Muscle of leg (tissue), 11 donors: Measurements from ENCODE around the gene ZNF14. TPM values are rescaled to one million over a fixed set of nuclear protein-coding genes. Genes with fewer than 3 reads are reported as not detected.

Experiments used
- DNase-seq: peaks from one replicate; pipeline ENCODE4 v3.0.0; 2013
- H3K27ac ChIP-seq: one replicate; pipeline ENCODE4 v1.5.1; 2013; ENCODE audit warnings: mild to moderate bottlenecking, low read length, control low read depth
- H3K27me3 ChIP-seq: one replicate; pipeline ENCODE4 v1.6.1; 2013; ENCODE audit warnings: low read length; ENCODE audit not compliant: control insufficient read depth, insufficient read depth
- H3K36me3 ChIP-seq: one replicate; pipeline ENCODE4 v1.6.1; 2013; ENCODE audit warnings: low read length; ENCODE audit not compliant: control insufficient read depth, insufficient read depth
- H3K4me1 ChIP-seq: one replicate; pipeline ENCODE4 v1.6.1; 2013; ENCODE audit warnings: low read length; ENCODE audit not compliant: control insufficient read depth, insufficient read depth
- H3K4me3 ChIP-seq: one replicate; pipeline ENCODE4 v1.5.1; 2013; ENCODE audit warnings: low read length, control low read depth
- H3K9me3 ChIP-seq: replicated peaks from 2 replicates; pipeline ENCODE4 v1.6.1; 2013; ENCODE audit warnings: low read depth, low read length; ENCODE audit not compliant: control insufficient read depth
- WGBS: methylation state at CpG from one replicate; pipeline ENCODE4 v1.1.5; 2013; ENCODE audit warnings: missing lambda C conversion rate; ENCODE audit not compliant: insufficient coverage; 5-methylcytosine and 5-hydroxymethylcytosine counted together
- polyA plus RNA-seq, 8 donors: library from polyadenylated mRNA; unstranded; fragments of 120-200 nt; gene quantifications; one replicate each; pipeline versions ENCODE4 v1.2.1 to v1.2.3, GENCODE V29; 2013; ENCODE audit warnings: inconsistent platforms in 1 of 8, low replicate concordance in 1 of 8; ENCODE audit not compliant: insufficient read length in 8 of 8, insufficient read depth in 1 of 8
- total RNA-seq: library from RNA; stranded (reverse); fragments of 120-200 nt; gene quantifications from one replicate; pipeline ENCODE4 v1.2.4, GENCODE V29; 2013

The ZNF14 gene
- total and polyA plus RNA-seq, 9 donors = 3.6 to 9.1 (median 5.0) TPM

DNA sequence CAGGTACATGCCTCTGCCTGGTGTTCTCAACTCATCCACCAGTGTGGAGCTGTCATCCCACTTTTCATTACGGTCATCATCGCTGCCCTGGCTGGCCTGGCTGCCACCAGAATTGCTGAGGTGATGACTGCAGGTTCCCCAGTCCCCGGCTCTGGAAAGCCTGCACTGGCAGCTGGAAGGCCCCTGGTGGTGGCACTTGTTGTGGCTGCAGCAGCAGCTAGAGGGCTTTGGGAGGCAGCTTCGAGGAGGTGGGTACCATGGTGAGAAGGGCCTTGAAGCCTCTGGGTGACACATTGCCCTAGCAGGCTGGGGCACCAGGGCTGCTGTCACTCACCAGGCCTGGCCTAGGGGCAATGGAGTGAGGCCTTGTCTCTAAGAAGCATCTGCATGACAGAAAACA lies 25.3 kb upstream of the ZNF14 start:
- Histone ChIP-seq H3K27ac (no peak overlapping the region), H3K4me1 (no peaks in the 10 kb centered on the region), H3K36me3 (no peaks in the 10 kb centered on the region), H3K27me3 (no peaks in the 10 kb centered on the region), H3K4me3 (no peak overlapping the region), H3K9me3 (no peaks in the 10 kb centered on the region)
- WGBS = 87% methylated on average over 4 of the region's 4 CpGs
- DNase-seq = no peak

DNA sequence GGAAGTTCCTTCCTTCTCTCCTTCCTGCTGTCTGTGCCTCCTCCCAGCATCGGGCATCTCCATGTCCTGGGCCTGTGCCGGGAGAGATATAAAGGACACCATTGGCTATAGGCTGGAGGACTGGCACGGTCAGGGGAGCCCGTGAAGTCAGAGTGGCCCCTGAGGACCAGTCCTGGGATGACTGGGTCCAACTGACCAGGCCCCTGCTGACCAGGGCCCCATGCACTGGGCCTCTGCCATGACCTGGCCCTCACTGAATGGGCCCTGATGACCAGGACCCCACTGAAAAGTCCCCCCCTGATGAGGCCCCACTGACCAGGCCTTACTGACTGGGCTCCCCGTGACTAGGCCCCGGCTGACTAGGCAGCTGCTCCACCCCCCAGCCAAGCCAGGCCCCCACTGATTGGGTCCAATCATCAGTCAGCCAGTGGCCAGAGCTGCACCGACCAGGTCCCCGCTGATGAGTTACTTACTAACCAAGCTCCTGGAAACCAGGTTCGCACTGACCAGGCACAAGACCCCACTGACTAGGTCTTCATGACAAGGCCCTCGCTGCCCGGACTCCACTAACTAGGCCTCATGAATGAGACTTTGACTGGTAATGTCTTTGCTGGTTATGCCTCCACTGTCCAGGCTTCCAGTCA lies 20.0 kb upstream of the ZNF14 start:
- no peak for DNase-seq
- no peaks in the 10 kb centered on the region for H3K36me3 ChIP-seq

DNA sequence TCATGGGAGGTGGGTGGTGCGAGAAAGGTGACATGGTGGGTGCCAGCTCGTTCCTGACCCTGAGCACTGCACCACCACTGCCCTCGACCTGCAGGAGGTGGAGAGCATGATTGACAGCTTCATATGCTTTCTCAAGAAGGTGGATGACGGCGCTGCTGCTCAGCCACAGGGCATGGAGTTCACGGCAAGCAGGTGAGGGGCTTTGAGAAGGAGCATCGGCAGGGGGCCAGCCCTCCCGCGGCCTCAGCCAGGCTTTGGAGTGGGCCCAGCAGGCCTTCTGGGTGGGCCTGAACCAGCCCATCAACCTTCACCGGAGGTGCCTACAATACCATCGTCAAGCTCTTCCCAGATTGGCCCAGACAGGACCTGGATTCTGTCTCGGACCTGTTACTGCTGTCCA lies 18.9 kb upstream of the ZNF14 start:
- Histone ChIP-seq H3K4me1 (no peaks in the 10 kb centered on the region), H3K36me3 (no peaks in the 10 kb centered on the region), H3K9me3 (no peaks in the 10 kb centered on the region), H3K27ac (no peak overlapping the region), H3K4me3 (no peak overlapping the region), H3K27me3 (no peaks in the 10 kb centered on the region)
- 87% methylated on average over 11 of the region's 12 CpGs for WGBS
- no peak for DNase-seq

More for the DNA sequence above, 20.0 kb upstream of the ZNF14 start:
- H3K27ac ChIP-seq = no peak overlapping the region
- no peaks in the 10 kb centered on the region for H3K9me3 ChIP-seq
- 83% methylated on average over 11 of the region's 11 CpGs for WGBS
- H3K4me3 ChIP-seq = no peak overlapping the region
- H3K27me3 ChIP-seq = no peaks in the 10 kb centered on the region
- H3K4me1 ChIP-seq = no peaks in the 10 kb centered on the region

- H3K9me3 ChIP-seq = no peaks in the 10 kb centered on the region
- H3K36me3 ChIP-seq = no peaks in the 10 kb centered on the region
- no peaks in the 10 kb centered on the region for H3K4me1 ChIP-seq
- no peak for DNase-seq
- H3K27me3 ChIP-seq = no peaks in the 10 kb centered on the region
- no peak overlapping the region for H3K27ac ChIP-seq
- 84% methylated on average over 40 of the region's 40 CpGs for WGBS
- no peak overlapping the region for H3K4me3 ChIP-seq
These were observed 18.2 kb upstream of the ZNF14 start for GRCh38 chr19:19750842-19751790.

GRCh38 chr19:19749908-19750841 lies 17.3 kb upstream of the ZNF14 start:
- Histone ChIP-seq H3K36me3 (no peaks in the 10 kb centered on the region), H3K9me3 (no peaks in the 10 kb centered on the region), H3K4me1 (no peaks in the 10 kb centered on the region), H3K4me3 (no peak overlapping the region), H3K27me3 (no peaks in the 10 kb centered on the region), H3K27ac (no peak overlapping the region)
- DNase-seq = no peak
- 86% methylated on average over 17 of the region's 17 CpGs for WGBS

GRCh38 chr19:19749117-19749907 lies 16.4 kb upstream of the ZNF14 start:
- no peaks in the 10 kb centered on the region for H3K36me3 ChIP-seq
- WGBS = 71% methylated on average over 9 of the region's 13 CpGs
- no peak overlapping the region for H3K27ac ChIP-seq
- no peaks in the 10 kb centered on the region for H3K4me1 ChIP-seq
- no peaks in the 10 kb centered on the region for H3K27me3 ChIP-seq
- H3K9me3 ChIP-seq = no peaks in the 10 kb centered on the region
- H3K4me3 ChIP-seq = no peak overlapping the region
- no peak for DNase-seq

- H3K27ac ChIP-seq = no peak overlapping the region
- no peaks in the 10 kb centered on the region for H3K36me3 ChIP-seq
- no peaks in the 10 kb centered on the region for H3K4me1 ChIP-seq
- H3K4me3 ChIP-seq = no peak overlapping the region
- H3K9me3 ChIP-seq = no peaks in the 10 kb centered on the region
- no peaks in the 10 kb centered on the region for H3K27me3 ChIP-seq
- no peak for DNase-seq
- 70% methylated on average over 6 of the region's 9 CpGs for WGBS
These were observed 15.5 kb upstream of the ZNF14 start for GRCh38 chr19:19748249-19748938.

GRCh38 chr19:19747357-19748220 lies 14.7 kb upstream of the ZNF14 start:
- no peak for DNase-seq
- H3K27ac ChIP-seq = no peak overlapping the region
- no peaks in the 10 kb centered on the region for H3K4me1 ChIP-seq
- H3K27me3 ChIP-seq = peaks cover under 1% of the 10 kb centered on the region
- H3K4me3 ChIP-seq = no peak overlapping the region
- no peaks in the 10 kb centered on the region for H3K36me3 ChIP-seq
- WGBS = 89% methylated on average over 8 of the region's 13 CpGs
- H3K9me3 ChIP-seq = no peaks in the 10 kb centered on the region
